ENCODE data around the gene TDRD1.

GRCh38 chr10:114272696-114273095 is 93.5 kb downstream of the TDRD1 start:
- TF ChIP-seq REST (IDR thresholded peaks at IDR 0.05; ENCODE audit: insufficient read depth in 1 of 2, low read depth in 2 of 2, low read length in 2 of 2) (no peak), SIN3A (IDR thresholded peaks at IDR 0.05; ENCODE audit: borderline replicate concordance, insufficient read depth, low read length) (no peak), POLR2AphosphoS5 (IDR thresholded peaks at IDR 0.05; ENCODE audit: low read depth, low read length) (no peak), TAF1 (IDR thresholded peaks at IDR 0.05; ENCODE audit: borderline replicate concordance, insufficient read depth, low read length) (no peak)

Data from PFSK-1 (cell line).